ENCODE measurements around the gene PIK3CA. TPM values are rescaled to one million over a fixed set of nuclear protein-coding genes. Genes with fewer than 3 reads are reported as not detected.

Gene PIK3CA
- total and polyA plus RNA-seq, 2 donors (not counting 3 experiments of a cell fraction or from before 2014, with no cell fraction given): 4.2 to 25.8 TPM

GRCh38 chr3:179196700-179197099 is 48.5 kb downstream of the PIK3CA start:
- no peak overlapping the region for H3K9ac ChIP-seq (replicated peaks; ENCODE audit: extremely low read depth, insufficient read depth, low read length)
- H3K4me1 ChIP-seq (ENCODE audit: control insufficient read depth, extremely low read depth, insufficient read depth, low read length): peaks cover 9% of the 10 kb centered on the region
- no TSS peak for BruUV-seq (replicated peaks)
- H3K27ac ChIP-seq (ENCODE audit: insufficient read depth, low read depth, low read length): no peak overlapping the region
- H3K9me1 ChIP-seq (replicated peaks; ENCODE audit: control insufficient read depth, extremely low read depth, insufficient read depth, low read length): peaks cover 2% of the 10 kb centered on the region
- no peak for DNase-seq (ENCODE audit: low read depth, low spot score)
- TF ChIP-seq GATA2 (IDR thresholded peaks at IDR 0.05; ENCODE audit: insufficient read depth, insufficient read length, low read depth, low read length): no peak
- TF ChIP-seq POLR2A (IDR thresholded peaks at IDR 0.05; ENCODE audit: low read depth, low read length): no peak
- no peak for TF ChIP-seq FOS (IDR thresholded peaks at IDR 0.05; ENCODE audit: borderline replicate concordance, insufficient read depth, low read length)
- TF ChIP-seq EZH2 (IDR thresholded peaks at IDR 0.05; ENCODE audit: borderline replicate concordance, low read depth, low read length, severe bottlenecking): no peak
- no peak for TF ChIP-seq JUN (IDR thresholded peaks at IDR 0.05; ENCODE audit: borderline replicate concordance, insufficient read depth, insufficient read length, low read depth)
- TF ChIP-seq CTCF (IDR thresholded peaks at IDR 0.05; ENCODE audit: extremely low read depth in 1 of 2, insufficient read depth in 1 of 2, low read depth in 1 of 2, low read length in 2 of 2): no peak
- TF ChIP-seq POLR2AphosphoS5 (IDR thresholded peaks at IDR 0.05; ENCODE audit: insufficient read depth, low read depth, low read length): no peak
- TF ChIP-seq MAX (IDR thresholded peaks at IDR 0.05; ENCODE audit: insufficient read depth, insufficient read length): no peak
- no peak for TF ChIP-seq MYC (IDR thresholded peaks at IDR 0.05; ENCODE audit: low read depth, low read length)
- H3K79me2 ChIP-seq (ENCODE audit: control insufficient read depth, insufficient read depth, low read length): peaks cover 24% of the 10 kb centered on the region
- no peak for FAIRE-seq
- H3K27me3 ChIP-seq (ENCODE audit: control insufficient read depth in 2 of 2, insufficient read depth in 2 of 2, low read length in 2 of 2): no peaks in the 10 kb centered on the region
- dilution Hi-C loops (cut with MboI; ENCODE audit: extremely low pct_ligation_motif_present, low sequenced_read_pairs) (no loop called here), intact Hi-C loops (cut with micrococcal nuclease) (loop anchor here (1.0 kb wide), 1 partner anchor 48 kb away; the partner anchor contains the start of gene PIK3CA)
- ChIA-PET POLR2A (no interaction called here), CTCF (interaction anchor here (1.0 to 2.0 kb wide), 3 partner anchors 11 to 91 kb away, joined by 3 to 9 read pairs (median 3); no protein-coding TSS in a partner anchor)
- no peak overlapping the region for H3K4me2 ChIP-seq (ENCODE audit: insufficient read depth, low read length)
- no peaks in the 10 kb centered on the region for H3K9me3 ChIP-seq (replicated peaks; ENCODE audit: control insufficient read depth, insufficient read depth, low read length)
- H3K4me3 ChIP-seq (replicated peaks in 1 of 3; ENCODE audit: insufficient read depth in 1 of 3, low read depth in 1 of 3, low read length in 3 of 3): no peak overlapping the region
- H2AFZ ChIP-seq (ENCODE audit: low read depth, low read length): no peak overlapping the region
- H4K20me1 ChIP-seq (replicated peaks; ENCODE audit: control insufficient read depth, extremely low read depth, insufficient read depth, low read length): no peaks in the 10 kb centered on the region
- H3K36me3 ChIP-seq (ENCODE audit: control insufficient read depth in 2 of 2, extremely low read depth in 1 of 2, insufficient read depth in 2 of 2, low read length in 2 of 2): no peaks in the 10 kb centered on the region

All from endothelial cell of umbilical vein (primary cell).